ENCODE measurements around the gene SERTM1. TPM values are rescaled to one million over a fixed set of nuclear protein-coding genes. Genes with fewer than 3 reads are reported as not detected.

The SERTM1 gene
- total RNA-seq, 1 experiment from 2014 or later, result not detected

DNA sequence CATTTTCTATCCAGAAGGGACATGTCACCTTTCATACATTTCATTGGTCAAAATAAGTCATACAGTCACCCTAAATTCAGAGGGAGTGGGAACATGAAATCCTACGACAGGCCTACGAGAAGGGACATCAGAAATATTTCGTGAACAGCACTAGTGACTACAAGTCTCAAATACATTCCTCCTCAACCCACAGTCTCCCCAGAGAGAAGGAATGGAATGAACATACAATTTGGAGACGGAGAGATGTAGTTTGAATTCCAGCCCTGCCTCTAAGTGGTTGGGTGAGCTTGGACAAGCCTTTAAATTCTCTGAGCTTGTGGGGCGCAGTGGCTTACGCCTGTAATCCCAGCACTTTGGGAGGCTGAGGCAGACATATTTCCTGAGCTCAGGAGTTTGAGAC is 9.9 kb downstream of the SERTM1 start:
- no peak overlapping the region for H3K4me3 ChIP-seq (ENCODE audit: low read length)
- BruUV-seq (replicated peaks), result no TSS peak

DNA sequence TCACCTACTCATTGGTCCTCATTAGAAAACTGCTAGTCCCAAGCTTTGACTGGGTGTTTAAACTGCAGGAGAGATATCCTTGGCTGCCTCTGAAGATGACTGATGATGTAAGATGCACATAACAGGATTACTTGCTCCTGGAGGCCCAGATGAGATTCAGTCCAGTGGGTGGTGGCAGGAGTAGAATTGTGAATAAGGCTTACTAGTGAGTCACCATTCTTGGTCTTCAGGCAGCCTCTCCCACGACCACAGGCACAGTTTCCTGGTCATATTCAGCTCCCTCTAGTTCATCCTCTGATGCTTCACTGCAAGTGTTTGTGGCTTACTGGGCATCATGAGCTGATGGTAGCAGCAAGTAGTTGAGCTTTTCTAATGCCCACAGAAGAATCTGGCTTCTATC is 12.1 kb downstream of the SERTM1 start:
- Histone ChIP-seq H3K4me2 (ENCODE audit: low read length) (no peak overlapping the region), H3F3A (ENCODE audit: low read length, unreplicated experiment) (no peaks in the 10 kb centered on the region), H3K36me3 (ENCODE audit: low read depth, low read length) (no peaks in the 10 kb centered on the region), H3K27ac (ENCODE audit: low read length) (no peak overlapping the region), H3K9ac (ENCODE audit: low read length) (no peak overlapping the region), H3K4me1 (ENCODE audit: insufficient read depth, low read length) (no peaks in the 10 kb centered on the region), H3K9me2 (replicated peaks; ENCODE audit: low read length) (no peaks in the 10 kb centered on the region), H3K9me3 (ENCODE audit: low read length) (no peaks in the 10 kb centered on the region), H3K4me3 (ENCODE audit: low read length) (no peak overlapping the region), H4K20me1 (ENCODE audit: low read length) (no peaks in the 10 kb centered on the region), H3K79me2 (ENCODE audit: low read length) (no peaks in the 10 kb centered on the region), H3K27me3 (ENCODE audit: low read length) (peaks cover 17% of the 10 kb centered on the region), H2AFZ (ENCODE audit: low read length) (no peak overlapping the region)
- POLR2A ChIA-PET (ENCODE audit: unreplicated experiment), result no interaction called here
- intact Hi-C loops (cut with micrococcal nuclease), result no loop called here
- CTCF ChIA-PET, result no interaction called here
- TF ChIP-seq EZH2phosphoT487 (IDR thresholded peaks at IDR 0.05; ENCODE audit: borderline replicate concordance, low read length), result no peak
- DNase-seq (peak; percentile 13), ATAC-seq (no peak; the same call in 1 of the 2 replicates)
- BruUV-seq (replicated peaks), result no TSS peak

More for the DNA sequence above, 9.9 kb downstream of the SERTM1 start:
- CTCF ChIA-PET, result no interaction called here
- H3K9me2 ChIP-seq (replicated peaks; ENCODE audit: low read length), result no peaks in the 10 kb centered on the region
- POLR2A ChIA-PET (ENCODE audit: unreplicated experiment), result no interaction called here
- no peak overlapping the region for H3K4me2 ChIP-seq (ENCODE audit: low read length)
- H3K9ac ChIP-seq (ENCODE audit: low read length), result no peak overlapping the region
- no peaks in the 10 kb centered on the region for H3K4me1 ChIP-seq (ENCODE audit: insufficient read depth, low read length)
- DNase-seq (no peak), ATAC-seq (no peak)
- intact Hi-C loops (cut with micrococcal nuclease), result no loop called here
- H4K20me1 ChIP-seq (ENCODE audit: low read length), result no peaks in the 10 kb centered on the region
- H2AFZ ChIP-seq (ENCODE audit: low read length), result no peak overlapping the region
- no peak overlapping the region for H3K27ac ChIP-seq (ENCODE audit: low read length)
- H3K9me3 ChIP-seq (ENCODE audit: low read length), result no peaks in the 10 kb centered on the region
- peaks cover 9% of the 10 kb centered on the region; the same call in 1 of the 2 replicates for H3K27me3 ChIP-seq (ENCODE audit: low read length)
- no peaks in the 10 kb centered on the region for H3K36me3 ChIP-seq (ENCODE audit: low read depth, low read length)
- no peaks in the 10 kb centered on the region for H3K79me2 ChIP-seq (ENCODE audit: low read length)
- no peaks in the 10 kb centered on the region for H3F3A ChIP-seq (ENCODE audit: low read length, unreplicated experiment)
- TF ChIP-seq EZH2phosphoT487 (IDR thresholded peaks at IDR 0.05; ENCODE audit: borderline replicate concordance, low read length) (no peak), EZH2 (IDR thresholded peaks at IDR 0.05; ENCODE audit: low read length, unreplicated experiment) (no peak)
- TF ChIP-seq, protein P1, sequence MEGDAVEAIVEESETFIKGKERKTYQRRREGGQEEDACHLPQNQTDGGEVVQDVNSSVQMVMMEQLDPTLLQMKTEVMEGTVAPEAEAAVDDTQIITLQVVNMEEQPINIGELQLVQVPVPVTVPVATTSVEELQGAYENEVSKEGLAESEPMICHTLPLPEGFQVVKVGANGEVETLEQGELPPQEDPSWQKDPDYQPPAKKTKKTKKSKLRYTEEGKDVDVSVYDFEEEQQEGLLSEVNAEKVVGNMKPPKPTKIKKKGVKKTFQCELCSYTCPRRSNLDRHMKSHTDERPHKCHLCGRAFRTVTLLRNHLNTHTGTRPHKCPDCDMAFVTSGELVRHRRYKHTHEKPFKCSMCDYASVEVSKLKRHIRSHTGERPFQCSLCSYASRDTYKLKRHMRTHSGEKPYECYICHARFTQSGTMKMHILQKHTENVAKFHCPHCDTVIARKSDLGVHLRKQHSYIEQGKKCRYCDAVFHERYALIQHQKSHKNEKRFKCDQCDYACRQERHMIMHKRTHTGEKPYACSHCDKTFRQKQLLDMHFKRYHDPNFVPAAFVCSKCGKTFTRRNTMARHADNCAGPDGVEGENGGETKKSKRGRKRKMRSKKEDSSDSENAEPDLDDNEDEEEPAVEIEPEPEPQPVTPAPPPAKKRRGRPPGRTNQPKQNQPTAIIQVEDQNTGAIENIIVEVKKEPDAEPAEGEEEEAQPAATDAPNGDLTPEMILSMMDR (conservative IDR thresholded peaks at IDR 0.05; ENCODE audit: low read depth, low read length), result no peak

DNA sequence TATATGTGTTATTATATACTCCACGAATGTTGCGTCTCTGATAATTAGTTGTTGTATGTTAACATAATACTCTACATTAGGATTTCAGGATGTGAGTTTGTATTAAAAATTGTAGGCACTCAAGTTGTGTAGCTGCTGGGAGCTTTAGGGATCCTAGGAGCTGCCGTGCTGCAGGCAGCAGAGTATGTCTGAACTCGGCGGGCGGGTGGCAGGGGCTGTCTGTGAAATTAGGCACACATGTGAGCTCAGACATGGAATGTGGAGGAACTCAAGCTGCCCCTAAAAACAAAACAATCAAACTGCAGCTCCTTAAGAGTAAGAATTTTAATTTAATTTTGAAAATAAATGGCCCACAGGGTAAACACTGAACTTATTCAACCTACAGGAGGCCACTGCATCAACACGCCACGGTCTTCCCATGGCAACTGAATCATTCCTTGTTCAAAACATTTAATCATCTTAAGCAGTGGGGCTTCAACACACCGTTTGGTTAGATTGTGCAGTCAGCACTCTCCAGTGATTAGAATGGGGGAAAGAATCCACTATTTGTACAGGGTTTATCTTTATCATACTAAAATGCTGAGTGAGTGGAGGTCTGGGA is 22.7 kb downstream of the SERTM1 start:
- CTCF ChIA-PET, result no interaction called here
- intact Hi-C loops (cut with micrococcal nuclease), result no loop called here
- no TSS peak for BruUV-seq (replicated peaks)

More for the DNA sequence above, 22.7 kb downstream of the SERTM1 start:
- no peak overlapping the region for H3K27ac ChIP-seq (ENCODE audit: low read length)
- H3K27me3 ChIP-seq (ENCODE audit: low read length), result peaks cover 78% of the 10 kb centered on the region
- H3K79me2 ChIP-seq (ENCODE audit: low read length), result no peaks in the 10 kb centered on the region
- no peaks in the 10 kb centered on the region for H4K20me1 ChIP-seq (ENCODE audit: low read length)
- H3K9ac ChIP-seq (ENCODE audit: low read length), result no peak overlapping the region
- no peaks in the 10 kb centered on the region for H3K36me3 ChIP-seq (ENCODE audit: low read depth, low read length)
- H3F3A ChIP-seq (ENCODE audit: low read length, unreplicated experiment), result no peaks in the 10 kb centered on the region
- DNase-seq, result no peak
- H3K9me2 ChIP-seq (replicated peaks; ENCODE audit: low read length), result no peaks in the 10 kb centered on the region
- H3K4me3 ChIP-seq (ENCODE audit: low read length), result no peak overlapping the region
- H3K4me1 ChIP-seq (ENCODE audit: insufficient read depth, low read length), result no peaks in the 10 kb centered on the region
- no peak for ATAC-seq
- no peak overlapping the region for H2AFZ ChIP-seq (ENCODE audit: low read length)
- no peak for TF ChIP-seq EZH2 (IDR thresholded peaks at IDR 0.05; ENCODE audit: low read length, unreplicated experiment)
- TF ChIP-seq, protein P1 (conservative IDR thresholded peaks at IDR 0.05; ENCODE audit: low read depth, low read length), result no peak
- TF ChIP-seq EZH2phosphoT487 (IDR thresholded peaks at IDR 0.05; ENCODE audit: borderline replicate concordance, low read length), result no peak
- H3K4me2 ChIP-seq (ENCODE audit: low read length), result no peak overlapping the region
- POLR2A ChIA-PET (ENCODE audit: unreplicated experiment), result no interaction called here
- H3K9me3 ChIP-seq (ENCODE audit: low read length), result no peaks in the 10 kb centered on the region
